ENCODE results near the gene AGRN. TPM values are rescaled to one million over a fixed set of nuclear protein-coding genes. Genes with fewer than 3 reads are reported as not detected.

Gene AGRN
- total and polyA plus RNA-seq, 8 donors = 96.8 to 208 (median 149) TPM

- Histone ChIP-seq H3K9me3 (no peaks in the 10 kb centered on the region), H3K4me3 (no peak overlapping the region), H3K36me3 (no peaks in the 10 kb centered on the region), H3K27ac (no peak overlapping the region), H3K4me1 (peaks cover 13 to 54% of the 10 kb centered on the region in 2 donors), H3K27me3 (peaks cover 0 to 37% of the 10 kb centered on the region in 2 donors)
- intact Hi-C loops (cut with DNase I) = no loop called here
- ATAC-seq = no peak
- no peak for DNase-seq
- no peak for TF ChIP-seq CTCF (IDR thresholded peaks at IDR 0.05)
These were observed 2.5 kb downstream of the AGRN start for GRCh38 chr1:1022302-1023009.

- H3K27ac ChIP-seq = no peak overlapping the region
- DNase-seq (no peak), ATAC-seq (no peak)
- no peaks in the 10 kb centered on the region for H3K36me3 ChIP-seq
- intact Hi-C loops (cut with DNase I) = no loop called here
- H3K27me3 ChIP-seq = peaks cover 0 to 37% of the 10 kb centered on the region in 2 donors
- H3K4me3 ChIP-seq = no peak overlapping the region
- H3K4me1 ChIP-seq = peaks cover 13 to 54% of the 10 kb centered on the region in 2 donors
- TF ChIP-seq CTCF (IDR thresholded peaks at IDR 0.05) = no peak
- no peaks in the 10 kb centered on the region for H3K9me3 ChIP-seq
These were observed 3.8 kb downstream of the AGRN start for GRCh38 chr1:1023700-1024099.

GRCh38 chr1:1024149-1024770 lies 4.3 kb downstream of the AGRN start:
- intact Hi-C loops (cut with DNase I) = no loop called here
- Histone ChIP-seq H3K27me3 (peaks cover 0 to 37% of the 10 kb centered on the region in 2 donors), H3K9me3 (no peaks in the 10 kb centered on the region), H3K27ac (no peak overlapping the region), H3K4me3 (no peak overlapping the region), H3K4me1 (peaks cover 13 to 49% of the 10 kb centered on the region in 2 donors), H3K36me3 (no peaks in the 10 kb centered on the region)
- ATAC-seq (no peak), DNase-seq (no peak)
- TF ChIP-seq CTCF (IDR thresholded peaks at IDR 0.05) = no peak

- Histone ChIP-seq H3K36me3 (no peaks in the 10 kb centered on the region), H3K4me3 (peak overlapping the region; percentile 6 to 15), H3K27me3 (peaks cover 0 to 36% of the 10 kb centered on the region in 2 donors), H3K27ac (peak overlapping the region; percentile 66 to 70), H3K4me1 (peaks cover 13 to 49% of the 10 kb centered on the region in 2 donors), H3K9me3 (no peaks in the 10 kb centered on the region)
- intact Hi-C loops (cut with DNase I) = no loop called here
- DNase-seq (peak in 3 of 4 donors; percentile 80 to 90 (median 82)), ATAC-seq (peak; percentile 81)
- TF ChIP-seq CTCF (IDR thresholded peaks at IDR 0.05) = no peak
These were observed 5.1 kb downstream of the AGRN start for GRCh38 chr1:1024771-1025699.

Measured in left lung (tissue), 10 donors.